ENCODE data around the gene CRYBA2.

DNA sequence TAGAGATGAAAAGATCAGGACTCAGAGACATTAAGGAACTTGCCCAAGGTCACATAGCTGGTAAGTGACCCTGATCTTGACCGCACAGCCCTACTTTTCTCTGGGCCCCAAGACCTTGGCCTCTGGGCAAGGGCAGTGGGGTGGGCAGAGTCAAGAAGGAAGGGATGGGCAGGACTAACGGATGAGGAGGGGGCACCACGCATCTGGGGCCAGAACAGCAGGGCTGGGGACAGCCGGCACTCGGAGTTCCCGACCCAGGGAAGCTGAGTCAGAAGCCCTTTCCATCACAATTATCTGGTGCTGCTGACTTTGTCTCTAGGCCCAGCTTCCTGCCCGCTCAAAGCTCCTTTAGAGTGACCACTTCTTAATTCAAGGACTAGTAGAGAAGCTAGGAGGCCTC is 33.7 kb upstream of the CRYBA2 start:
- TF ChIP-seq, protein P1, sequence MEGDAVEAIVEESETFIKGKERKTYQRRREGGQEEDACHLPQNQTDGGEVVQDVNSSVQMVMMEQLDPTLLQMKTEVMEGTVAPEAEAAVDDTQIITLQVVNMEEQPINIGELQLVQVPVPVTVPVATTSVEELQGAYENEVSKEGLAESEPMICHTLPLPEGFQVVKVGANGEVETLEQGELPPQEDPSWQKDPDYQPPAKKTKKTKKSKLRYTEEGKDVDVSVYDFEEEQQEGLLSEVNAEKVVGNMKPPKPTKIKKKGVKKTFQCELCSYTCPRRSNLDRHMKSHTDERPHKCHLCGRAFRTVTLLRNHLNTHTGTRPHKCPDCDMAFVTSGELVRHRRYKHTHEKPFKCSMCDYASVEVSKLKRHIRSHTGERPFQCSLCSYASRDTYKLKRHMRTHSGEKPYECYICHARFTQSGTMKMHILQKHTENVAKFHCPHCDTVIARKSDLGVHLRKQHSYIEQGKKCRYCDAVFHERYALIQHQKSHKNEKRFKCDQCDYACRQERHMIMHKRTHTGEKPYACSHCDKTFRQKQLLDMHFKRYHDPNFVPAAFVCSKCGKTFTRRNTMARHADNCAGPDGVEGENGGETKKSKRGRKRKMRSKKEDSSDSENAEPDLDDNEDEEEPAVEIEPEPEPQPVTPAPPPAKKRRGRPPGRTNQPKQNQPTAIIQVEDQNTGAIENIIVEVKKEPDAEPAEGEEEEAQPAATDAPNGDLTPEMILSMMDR (conservative IDR thresholded peaks at IDR 0.05; ENCODE audit: low read length) = no peak
- no peak for TF ChIP-seq EZH2phosphoT487 (IDR thresholded peaks at IDR 0.05; ENCODE audit: borderline replicate concordance, low read depth, low read length)
